ENCODE measurements around the gene TTC39A. TPM values are rescaled to one million over a fixed set of nuclear protein-coding genes. Genes with fewer than 3 reads are reported as not detected.

The TTC39A gene
- total RNA-seq, 1 donor from 2014 or later = 1.4 TPM

- no peak overlapping the region for H3K4me3 ChIP-seq (ENCODE audit: insufficient read depth, low read depth, low read length)
- Mint-ChIP-seq H3K36me3 (ENCODE audit: low read depth, unreplicated experiment) (peaks cover 3% of the 10 kb centered on the region), H3K27me3 (ENCODE audit: low read depth, unreplicated experiment) (no peaks in the 10 kb centered on the region), H3K4me1 (ENCODE audit: low read depth, unreplicated experiment) (peaks cover 67% of the 10 kb centered on the region), H3K27ac (ENCODE audit: unreplicated experiment) (no peak overlapping the region), H3K9me3 (ENCODE audit: unreplicated experiment) (no peaks in the 10 kb centered on the region), H3K4me3 (ENCODE audit: unreplicated experiment) (no peak overlapping the region)
- H3K36me3 ChIP-seq (ENCODE audit: insufficient read depth, low read length) = peaks cover 5% of the 10 kb centered on the region
- no peak for DNase-seq (ENCODE audit: low read depth)
- H3K79me2 ChIP-seq (ENCODE audit: insufficient read depth, low read length) = peaks cover 80% of the 10 kb centered on the region
- peaks cover 68% of the 10 kb centered on the region for H3K4me1 ChIP-seq (ENCODE audit: insufficient read depth, low read length)
- no peak overlapping the region for H2AFZ ChIP-seq (ENCODE audit: low read depth, low read length)
- H3K9ac ChIP-seq (ENCODE audit: low read length) = no peak overlapping the region
- H4K20me1 ChIP-seq (ENCODE audit: insufficient read depth, low read length) = no peaks in the 10 kb centered on the region
- no peaks in the 10 kb centered on the region for H3K9me3 ChIP-seq (ENCODE audit: insufficient read depth, low read depth, low read length)
- FAIRE-seq = no peak
- no peaks in the 10 kb centered on the region for H3K27me3 ChIP-seq (ENCODE audit: insufficient read depth, low read length)
- no peak overlapping the region for H3K27ac ChIP-seq (ENCODE audit: low read depth, low read length)
- no peak for TF ChIP-seq CTCF (IDR thresholded peaks at IDR 0.05; ENCODE audit: insufficient read depth, low read depth, low read length)
- no peak overlapping the region for H3K4me2 ChIP-seq (ENCODE audit: low read length)
Measured at GRCh38 chr1:51266181-51266580, 64.2 kb downstream of the TTC39A start.

- Histone ChIP-seq H3K4me3 (ENCODE audit: insufficient read depth, low read depth, low read length) (no peak overlapping the region), H3K4me1 (ENCODE audit: insufficient read depth, low read length) (peaks cover 73% of the 10 kb centered on the region), H3K27ac (ENCODE audit: low read depth, low read length) (peak overlapping the region; percentile 81), H3K27me3 (ENCODE audit: insufficient read depth, low read length) (no peaks in the 10 kb centered on the region), H3K79me2 (ENCODE audit: insufficient read depth, low read length) (peaks cover 79% of the 10 kb centered on the region), H3K9ac (ENCODE audit: low read length) (no peak overlapping the region), H3K36me3 (ENCODE audit: insufficient read depth, low read length) (no peaks in the 10 kb centered on the region), H3K4me2 (ENCODE audit: low read length) (peak overlapping the region; percentile 16), H2AFZ (ENCODE audit: low read depth, low read length) (no peak overlapping the region), H4K20me1 (ENCODE audit: insufficient read depth, low read length) (no peaks in the 10 kb centered on the region), H3K9me3 (ENCODE audit: insufficient read depth, low read depth, low read length) (no peaks in the 10 kb centered on the region)
- Mint-ChIP-seq H3K4me3 (ENCODE audit: unreplicated experiment) (no peak overlapping the region), H3K9me3 (ENCODE audit: unreplicated experiment) (no peaks in the 10 kb centered on the region), H3K27me3 (ENCODE audit: low read depth, unreplicated experiment) (no peaks in the 10 kb centered on the region), H3K4me1 (ENCODE audit: low read depth, unreplicated experiment) (peaks cover 70% of the 10 kb centered on the region), H3K36me3 (ENCODE audit: low read depth, unreplicated experiment) (no peaks in the 10 kb centered on the region), H3K27ac (ENCODE audit: unreplicated experiment) (peak overlapping the region; percentile 95)
- DNase-seq (ENCODE audit: low read depth) (no peak), FAIRE-seq (no peak)
- no peak for TF ChIP-seq CTCF (IDR thresholded peaks at IDR 0.05; ENCODE audit: insufficient read depth, low read depth, low read length)
- no peak for TF ChIP-seq EZH2 (IDR thresholded peaks at IDR 0.05; ENCODE audit: insufficient read depth, low read length)
Measured at GRCh38 chr1:51265618-51266017, 64.7 kb downstream of the TTC39A start.

GRCh38 chr1:51264451-51264850 lies 65.9 kb downstream of the TTC39A start:
- Histone ChIP-seq H3K36me3 (ENCODE audit: insufficient read depth, low read length) (no peaks in the 10 kb centered on the region), H3K27ac (ENCODE audit: low read depth, low read length) (peak overlapping the region; percentile 81), H3K9ac (ENCODE audit: low read length) (peak overlapping the region; percentile 48), H3K4me1 (ENCODE audit: insufficient read depth, low read length) (peaks cover 78% of the 10 kb centered on the region), H3K9me3 (ENCODE audit: insufficient read depth, low read depth, low read length) (no peaks in the 10 kb centered on the region), H3K79me2 (ENCODE audit: insufficient read depth, low read length) (peaks cover 81% of the 10 kb centered on the region), H3K27me3 (ENCODE audit: insufficient read depth, low read length) (no peaks in the 10 kb centered on the region), H3K4me3 (ENCODE audit: insufficient read depth, low read depth, low read length) (peak overlapping the region; percentile 30), H3K4me2 (ENCODE audit: low read length) (peak overlapping the region; percentile 79), H4K20me1 (ENCODE audit: insufficient read depth, low read length) (peaks cover 6% of the 10 kb centered on the region), H2AFZ (ENCODE audit: low read depth, low read length) (no peak overlapping the region)
- peak; percentile 94 for FAIRE-seq
- TF ChIP-seq EZH2 (IDR thresholded peaks at IDR 0.05; ENCODE audit: insufficient read depth, low read length) (no peak), CTCF (IDR thresholded peaks at IDR 0.05; ENCODE audit: insufficient read depth, low read depth, low read length) (no peak)
- H3K4me1 Mint-ChIP-seq (ENCODE audit: low read depth, unreplicated experiment) = peaks cover 82% of the 10 kb centered on the region
- H3K27ac Mint-ChIP-seq (ENCODE audit: unreplicated experiment) = peak overlapping the region; percentile 95
- no peaks in the 10 kb centered on the region for H3K9me3 Mint-ChIP-seq (ENCODE audit: unreplicated experiment)
- H3K36me3 Mint-ChIP-seq (ENCODE audit: low read depth, unreplicated experiment) = no peaks in the 10 kb centered on the region
- peak overlapping the region; percentile 47 for H3K4me3 Mint-ChIP-seq (ENCODE audit: unreplicated experiment)
- no peaks in the 10 kb centered on the region for H3K27me3 Mint-ChIP-seq (ENCODE audit: low read depth, unreplicated experiment)
- peak; percentile 99 for DNase-seq (ENCODE audit: low read depth)
